ENCODE data around the gene FBXL19. TPM values are rescaled to one million over a fixed set of nuclear protein-coding genes. Genes with fewer than 3 reads are reported as not detected.
A peak's percentile ranks its signal among the peaks of the same experiment; 100 is the strongest.

FBXL19 gene
- total and polyA plus RNA-seq, 9 of the 15 experiments (the other 6 are each of a cell fraction or from before 2014, with no cell fraction given), result 0.13 to 48.0 (median 13.5) TPM; not detected in 1

DNA sequence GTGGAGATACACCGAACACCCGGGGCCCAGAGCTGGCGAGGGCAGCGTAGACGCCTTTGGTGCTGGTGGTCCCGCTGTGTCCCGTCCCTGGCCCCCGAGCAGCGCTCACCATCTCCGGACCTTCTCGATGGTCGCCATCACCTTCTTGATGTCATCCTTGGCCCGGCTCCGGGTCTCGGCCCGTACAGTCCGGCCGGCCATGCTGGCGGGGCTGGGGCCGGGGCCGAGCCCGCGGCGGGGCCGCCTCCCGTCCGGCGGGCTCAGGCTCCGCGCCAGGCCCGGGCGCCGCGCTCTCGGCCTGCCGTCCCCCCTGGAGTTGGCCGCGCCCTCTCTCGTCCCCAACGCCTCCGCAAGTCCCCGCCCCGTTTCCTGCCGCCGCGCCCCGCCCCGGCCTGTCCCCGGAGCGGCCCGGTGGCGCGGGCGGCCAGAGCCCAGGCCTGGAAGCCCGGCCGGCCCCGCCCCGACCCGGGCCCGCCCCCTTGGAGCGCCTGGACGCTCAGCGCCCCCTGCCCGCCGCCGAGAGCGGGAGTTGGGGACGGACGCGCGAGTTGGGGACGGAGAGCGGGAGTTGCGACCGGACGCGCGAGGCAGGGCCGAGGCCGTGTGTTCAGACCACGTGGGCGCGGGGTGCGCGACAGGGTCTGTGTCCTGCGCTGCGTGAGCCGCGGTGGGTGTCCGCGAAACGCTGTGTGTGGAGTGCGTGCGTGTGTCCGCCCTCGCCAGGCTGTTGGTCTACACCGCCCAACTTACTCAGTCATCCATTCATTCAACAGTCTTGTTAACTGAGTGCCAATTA, 29.4 kb upstream of the FBXL19 start, which contains the start of gene BCL7C (continued):
- TF ChIP-seq, protein P1, sequence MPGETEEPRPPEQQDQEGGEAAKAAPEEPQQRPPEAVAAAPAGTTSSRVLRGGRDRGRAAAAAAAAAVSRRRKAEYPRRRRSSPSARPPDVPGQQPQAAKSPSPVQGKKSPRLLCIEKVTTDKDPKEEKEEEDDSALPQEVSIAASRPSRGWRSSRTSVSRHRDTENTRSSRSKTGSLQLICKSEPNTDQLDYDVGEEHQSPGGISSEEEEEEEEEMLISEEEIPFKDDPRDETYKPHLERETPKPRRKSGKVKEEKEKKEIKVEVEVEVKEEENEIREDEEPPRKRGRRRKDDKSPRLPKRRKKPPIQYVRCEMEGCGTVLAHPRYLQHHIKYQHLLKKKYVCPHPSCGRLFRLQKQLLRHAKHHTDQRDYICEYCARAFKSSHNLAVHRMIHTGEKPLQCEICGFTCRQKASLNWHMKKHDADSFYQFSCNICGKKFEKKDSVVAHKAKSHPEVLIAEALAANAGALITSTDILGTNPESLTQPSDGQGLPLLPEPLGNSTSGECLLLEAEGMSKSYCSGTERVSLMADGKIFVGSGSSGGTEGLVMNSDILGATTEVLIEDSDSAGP (CRISPR knock-in tag; IDR thresholded peaks at IDR 0.05), result peak; percentile 71; the same call in 1 of the 2 replicates
- TF ChIP-seq RAD21 (CRISPR knock-in tag; conservative IDR thresholded peaks at IDR 0.05 in 1 of 2, IDR thresholded peaks at IDR 0.05 in 1 of 2) (peak; percentile 37 to 52), HNRNPUL1 (IDR thresholded peaks at IDR 0.05; ENCODE audit: low read length) (no peak), ZNF764 (CRISPR knock-in tag; IDR thresholded peaks at IDR 0.05; ENCODE audit: low read depth) (no peak), ZC3H8 (IDR thresholded peaks at IDR 0.05) (no peak), NUFIP1 (IDR thresholded peaks at IDR 0.05; ENCODE audit: partially characterized antibody) (peak; percentile 76), E2F4 (CRISPR knock-in tag; IDR thresholded peaks at IDR 0.05; ENCODE audit: low read depth) (peak; percentile 93), ELK3 (CRISPR knock-in tag; IDR thresholded peaks at IDR 0.05) (no peak), DDX20 (tag; IDR thresholded peaks at IDR 0.05; ENCODE audit: low read depth) (no peak), FOXK1 (CRISPR knock-in tag; IDR thresholded peaks at IDR 0.05; ENCODE audit: borderline replicate concordance) (peak; percentile 97), NCOR1 (IDR thresholded peaks at IDR 0.05) (peak; percentile 26; the same call in 1 of the 2 replicates), PRPF4 (IDR thresholded peaks at IDR 0.05; ENCODE audit: insufficient read depth, low read depth, low read length, poor library complexity, severe bottlenecking) (no peak), ZC3H11A (IDR thresholded peaks at IDR 0.05; ENCODE audit: low read depth, low read length) (no peak), TSC22D4 (tag; IDR thresholded peaks at IDR 0.05) (no peak), HDAC6 (IDR thresholded peaks at IDR 0.05; ENCODE audit: low read depth, low read length) (no peak), MLLT1 (IDR thresholded peaks at IDR 0.05) (no peak), RHOXF2B (CRISPR knock-in tag; conservative IDR thresholded peaks at IDR 0.05) (no peak), ZFX (CRISPR knock-in tag; IDR thresholded peaks at IDR 0.05) (peak; percentile 92)
- TF ChIP-seq, protein P2, sequence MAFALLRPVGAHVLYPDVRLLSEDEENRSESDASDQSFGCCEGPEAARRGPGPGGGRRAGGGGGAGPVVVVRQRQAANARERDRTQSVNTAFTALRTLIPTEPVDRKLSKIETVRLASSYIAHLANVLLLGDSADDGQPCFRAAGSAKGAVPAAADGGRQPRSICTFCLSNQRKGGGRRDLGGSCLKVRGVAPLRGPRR (CRISPR knock-in tag; IDR thresholded peaks at IDR 0.05), result peak; percentile 60; the same call in 1 of the 2 replicates
- TF ChIP-seq, protein P3, sequence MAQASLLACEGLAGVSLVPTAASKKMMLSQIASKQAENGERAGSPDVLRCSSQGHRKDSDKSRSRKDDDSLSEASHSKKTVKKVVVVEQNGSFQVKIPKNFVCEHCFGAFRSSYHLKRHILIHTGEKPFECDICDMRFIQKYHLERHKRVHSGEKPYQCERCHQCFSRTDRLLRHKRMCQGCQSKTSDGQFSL (CRISPR knock-in tag; IDR thresholded peaks at IDR 0.05), result peak; percentile 77
- TF ChIP-seq, protein P3 (tag; IDR thresholded peaks at IDR 0.05), result no peak

Measured in K562 (cell line).